NCI-H1436 treated with DMSO at 0.1 percent for 48 hours (cell line): ENCODE measurements around the gene FILIP1.

Source experiments
- DNase-seq: peaks from one replicate; lab custom pipeline; 2025; lab: John Stamatoyannopoulos, UW

FILIP1 gene

GRCh38 chr6:75492386-75493153, 1.0 kb downstream of the FILIP1 start:
- DNase-seq: no peak

- no peak for DNase-seq
Measured at GRCh38 chr6:75491291-75491690, 2.3 kb downstream of the FILIP1 start.

- DNase-seq: no peak
Measured at GRCh38 chr6:75490706-75491105, 2.9 kb downstream of the FILIP1 start.

GRCh38 chr6:75489025-75489424, 4.6 kb downstream of the FILIP1 start:
- DNase-seq: no peak

- no peak for DNase-seq
Measured at GRCh38 chr6:75488033-75488432, 5.6 kb downstream of the FILIP1 start.

- no peak for DNase-seq
Measured at GRCh38 chr6:75486850-75487518, 6.6 kb downstream of the FILIP1 start.

GRCh38 chr6:75484535-75484934, 9.1 kb downstream of the FILIP1 start:
- DNase-seq: no peak

GRCh38 chr6:75483136-75483952, 10.3 kb downstream of the FILIP1 start:
- DNase-seq: no peak

- no peak for DNase-seq
Measured at GRCh38 chr6:75481936-75482593, 11.5 kb downstream of the FILIP1 start.

GRCh38 chr6:75481394-75481793, 12.2 kb downstream of the FILIP1 start:
- no peak for DNase-seq

- no peak for DNase-seq
Measured at GRCh38 chr6:75480425-75480824, 13.2 kb downstream of the FILIP1 start.

- no peak for DNase-seq
Measured at GRCh38 chr6:75479712-75480111, 13.9 kb downstream of the FILIP1 start.

- no peak for DNase-seq
Measured at GRCh38 chr6:75478929-75479328, 14.7 kb downstream of the FILIP1 start.

GRCh38 chr6:75472885-75473284, 20.7 kb downstream of the FILIP1 start:
- no peak for DNase-seq

GRCh38 chr6:75467966-75468365, 25.6 kb downstream of the FILIP1 start:
- DNase-seq: no peak

- no peak for DNase-seq
Measured at GRCh38 chr6:75467284-75467683, 26.3 kb downstream of the FILIP1 start.

- no peak for DNase-seq
Measured at GRCh38 chr6:75466636-75467035, 27.0 kb downstream of the FILIP1 start.

GRCh38 chr6:75463908-75464307, 29.7 kb downstream of the FILIP1 start:
- DNase-seq: no peak

- DNase-seq: no peak
Measured at GRCh38 chr6:75463061-75463460, 30.5 kb downstream of the FILIP1 start.

GRCh38 chr6:75460681-75461080, 32.9 kb downstream of the FILIP1 start:
- no peak for DNase-seq

GRCh38 chr6:75458895-75459294, 34.7 kb downstream of the FILIP1 start:
- no peak for DNase-seq

- no peak for DNase-seq
Measured at GRCh38 chr6:75450903-75451302, 42.7 kb downstream of the FILIP1 start.
